Bone marrow (tissue), 2 donors: ENCODE data around the gene FAM110D.

ENCODE experiments used
- DNase-seq, 2 donors: peaks; one replicate each; lab custom pipeline; 2025; lab: John Stamatoyannopoulos, UW

The FAM110D gene

GRCh38 chr1:26189331-26189730, 30.5 kb downstream of the FAM110D start:
- DNase-seq, result no peak

DNA sequence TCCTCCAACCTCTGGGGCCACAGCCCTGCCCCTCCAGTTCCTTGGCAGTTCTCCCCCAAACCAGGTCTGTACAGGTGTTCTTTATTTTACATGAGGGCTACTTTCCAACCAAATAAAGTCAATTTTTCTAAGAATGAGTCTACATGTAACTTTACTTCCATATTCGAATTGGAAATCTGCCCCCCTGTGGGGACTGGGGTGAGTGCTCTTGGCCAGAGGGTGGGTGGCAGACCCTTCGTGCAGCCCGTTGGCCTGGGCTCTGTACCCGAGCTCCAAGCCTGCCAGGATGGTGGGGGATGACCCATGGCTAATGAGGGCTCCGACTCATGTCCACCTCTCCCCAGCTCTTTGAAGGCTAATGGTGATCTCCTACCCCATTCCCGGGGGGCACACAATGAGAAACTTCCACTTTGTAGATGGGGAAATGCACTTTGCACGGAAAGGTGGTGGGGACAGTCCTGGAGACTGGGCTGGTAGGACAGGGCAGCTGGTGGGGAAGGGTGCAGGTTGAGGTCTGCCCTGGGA, 30.9 kb downstream of the FAM110D start:
- DNase-seq, result no peak

DNA sequence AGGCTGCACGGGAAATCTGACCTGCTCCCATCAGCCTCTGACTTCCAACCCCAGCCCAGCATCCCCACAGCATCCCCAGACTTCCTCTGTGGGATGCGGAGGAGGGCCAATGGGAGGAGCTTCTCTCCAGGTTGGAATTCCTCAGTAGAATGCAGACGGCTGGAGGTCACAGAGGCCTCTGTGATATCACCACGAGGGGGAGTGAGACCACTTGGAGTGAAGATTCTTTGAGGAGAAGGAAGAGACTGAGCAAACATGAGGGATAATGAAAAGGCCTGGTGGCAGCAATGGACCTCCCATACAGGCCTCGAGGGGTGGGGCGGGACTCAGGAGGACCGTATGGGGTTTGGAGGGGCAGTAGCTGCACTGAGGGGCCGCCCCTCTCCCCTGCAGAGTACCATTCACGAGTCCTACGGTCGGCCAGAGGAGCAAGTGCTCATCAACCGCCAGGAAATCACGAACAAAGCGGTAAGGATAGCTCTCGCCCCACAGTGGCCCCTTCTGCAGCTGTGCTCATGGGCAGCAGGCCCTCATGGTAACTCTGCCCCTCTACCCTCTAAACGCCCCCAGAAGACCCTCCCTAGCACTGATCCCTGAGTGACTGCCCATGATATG, 31.6 kb downstream of the FAM110D start, which contains the start of gene CATSPER4:
Gene CATSPER4, plus strand, starts transcription at position 230 of the 615 bp plus-strand sequence. Its CDS starts 26 bp downstream, at position 256.
- peak in 1 of 2 donors; percentile 13 for DNase-seq

DNA sequence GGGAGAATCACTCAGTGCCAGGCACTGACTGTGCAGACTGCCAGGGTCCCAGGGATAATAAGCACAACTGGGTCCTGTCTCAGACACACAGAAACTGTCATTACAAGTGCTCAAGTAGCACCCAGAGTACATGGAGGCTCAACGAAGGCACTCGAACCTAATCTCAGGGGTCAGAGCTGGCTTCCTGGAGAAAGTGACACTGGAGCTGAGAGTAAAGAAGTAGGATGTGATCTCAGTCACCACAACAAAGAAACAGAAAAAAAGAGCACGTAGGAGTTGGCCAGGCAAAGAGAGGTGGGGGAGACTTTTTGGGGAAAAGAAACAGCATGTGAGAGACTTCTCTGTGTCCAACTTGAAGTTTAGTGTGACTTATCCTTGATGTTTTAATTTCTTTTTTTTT, 32.9 kb downstream of the FAM110D start:
- no peak for DNase-seq

- DNase-seq, result no peak
Measured at GRCh38 chr1:26195805-26196204, 36.9 kb downstream of the FAM110D start.

DNA sequence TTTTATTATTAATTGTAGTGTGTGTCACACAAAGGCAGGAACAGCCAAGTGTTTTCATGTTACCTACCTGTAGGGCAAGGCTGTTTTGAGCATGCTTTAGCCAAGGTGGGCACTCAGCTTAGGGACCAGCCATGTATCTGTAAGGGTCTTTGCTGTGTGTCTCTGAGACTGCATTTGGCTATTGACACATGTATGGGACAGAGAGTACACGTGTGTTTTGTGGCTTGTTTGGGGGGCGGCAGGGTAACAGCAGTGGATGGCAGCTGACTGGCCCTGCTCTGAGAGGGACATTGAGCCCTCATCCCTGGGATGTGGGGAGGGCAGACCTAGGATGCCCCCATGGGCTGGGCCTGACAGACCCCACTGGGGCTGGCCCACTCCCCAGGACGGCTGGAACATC, 38.4 kb downstream of the FAM110D start:
- no peak for DNase-seq

- DNase-seq, result no peak
Measured at GRCh38 chr1:26197813-26198212, 38.9 kb downstream of the FAM110D start.

GRCh38 chr1:26200413-26200812, 41.5 kb downstream of the FAM110D start:
- no peak for DNase-seq

DNA sequence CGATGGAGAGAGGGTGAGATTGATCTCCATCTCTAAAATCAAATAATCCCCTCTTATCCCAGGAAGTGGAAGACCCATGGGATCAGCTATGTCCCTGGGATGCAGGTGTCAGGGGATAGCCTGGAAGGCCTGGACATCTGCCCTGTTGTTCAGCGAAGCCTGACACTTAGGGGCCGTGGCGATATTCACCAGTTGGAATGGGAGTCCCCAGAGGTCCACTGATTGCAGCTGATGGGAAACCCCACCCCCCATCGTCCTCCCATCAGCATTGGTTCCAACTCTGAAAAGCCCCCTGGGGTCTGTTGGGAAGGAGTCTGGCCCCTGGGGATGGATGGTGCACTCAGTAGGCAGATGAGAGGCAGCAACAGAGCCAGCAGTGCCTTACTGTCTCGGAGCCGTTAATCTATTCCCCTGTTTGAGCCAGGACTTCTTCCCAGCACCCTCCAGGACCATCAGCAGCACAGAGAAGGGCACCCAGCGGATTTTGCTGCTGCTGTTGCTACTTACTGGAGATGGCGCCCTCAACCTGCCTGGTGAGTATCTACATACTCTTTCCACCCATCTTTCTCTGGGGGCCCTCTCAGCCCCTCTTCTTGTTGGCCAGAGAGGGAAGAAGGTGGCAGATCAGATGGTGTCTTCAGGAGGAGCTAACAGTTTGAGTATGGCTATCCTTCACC, 44.9 kb downstream of the FAM110D start:
- DNase-seq, result no peak

GRCh38 chr1:26210147-26210870, 51.4 kb downstream of the FAM110D start:
- no peak for DNase-seq

- DNase-seq, result no peak
Measured at GRCh38 chr1:26212726-26213125, 53.8 kb downstream of the FAM110D start.

GRCh38 chr1:26213335-26213905, 54.5 kb downstream of the FAM110D start:
- DNase-seq, result no peak
